ENCODE measurements around the gene TRIM7.

Gene TRIM7

GRCh38 chr5:181173420-181174342 is 31.3 kb downstream of the TRIM7 start:
- peak; percentile 66 to 79 for DNase-seq (ENCODE audit: low read depth in 1 of 2, low spot score in 1 of 2)

DNA sequence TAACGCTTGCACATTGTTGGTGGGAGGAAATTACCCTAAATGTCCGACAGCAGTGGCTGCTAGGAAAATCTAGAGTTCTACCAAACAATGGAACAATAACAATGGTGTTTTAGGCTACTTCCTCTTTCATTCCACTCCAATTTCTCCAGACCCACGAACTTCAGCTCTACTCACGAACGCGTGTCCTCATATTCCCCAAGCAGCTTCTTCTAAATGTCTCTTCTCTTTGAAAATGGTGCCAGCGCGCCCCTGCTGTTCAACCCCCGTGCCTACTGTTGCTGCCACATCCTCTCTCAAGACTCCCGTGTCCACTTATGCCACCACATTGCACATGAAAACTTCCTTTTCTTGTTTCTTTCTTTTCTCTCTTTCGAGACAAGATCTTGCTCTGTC is 32.0 kb downstream of the TRIM7 start:
- no peak for DNase-seq (ENCODE audit: low read depth in 1 of 2, low spot score in 1 of 2)

DNA sequence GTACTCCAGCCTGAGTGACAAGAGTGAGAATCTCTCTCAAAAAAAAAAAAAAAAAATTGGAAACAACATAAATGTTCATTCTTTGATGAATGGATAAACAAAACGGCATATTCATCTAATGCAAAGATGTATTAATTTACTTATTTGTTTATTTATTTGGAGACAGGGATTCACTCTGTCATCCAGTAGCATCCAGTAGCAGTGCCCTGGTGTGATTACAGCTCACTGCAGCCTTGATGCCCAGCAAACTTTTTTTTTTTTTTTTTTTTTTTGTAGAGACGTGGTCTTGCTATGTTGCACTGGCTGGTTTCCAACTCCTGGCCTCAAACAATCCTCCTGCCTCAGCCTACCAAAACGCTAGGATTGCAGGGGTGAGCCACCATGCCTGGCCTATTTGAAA is 33.2 kb downstream of the TRIM7 start:
- no peak for DNase-seq (ENCODE audit: low read depth in 1 of 2, low spot score in 1 of 2)

- DNase-seq (ENCODE audit: low read depth in 1 of 2, low spot score in 1 of 2) = no peak
Observed at GRCh38 chr5:181170996-181171395, 34.0 kb downstream of the TRIM7 start.

DNA sequence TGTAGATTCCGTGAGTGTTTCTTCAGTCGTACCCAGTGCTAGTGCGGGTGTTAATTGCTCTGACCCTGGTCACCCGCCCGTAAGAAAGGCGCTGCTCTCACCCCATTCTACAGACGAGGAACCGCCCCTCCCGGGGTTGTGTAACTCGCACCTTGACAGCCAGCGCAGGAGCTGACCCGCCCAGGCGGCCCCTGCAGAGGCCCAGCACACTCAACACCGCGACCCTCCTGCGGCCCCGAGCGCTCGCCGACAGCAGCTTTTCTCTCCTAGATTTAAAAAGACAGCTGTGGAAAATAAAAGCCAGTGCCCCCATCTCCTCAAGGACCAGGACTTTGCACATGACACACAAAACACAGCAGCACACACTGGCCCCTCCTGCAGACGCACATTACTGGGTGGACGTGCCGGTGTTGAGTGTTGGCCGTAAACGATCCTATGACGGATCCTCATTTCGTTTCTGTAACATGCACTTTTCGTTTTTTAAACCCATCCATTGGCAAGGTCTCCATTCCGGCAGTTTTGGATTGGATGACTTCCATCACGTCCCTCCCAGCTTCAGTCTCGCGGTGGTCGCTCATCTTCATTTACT is 34.7 kb downstream of the TRIM7 start:
- DNase-seq (ENCODE audit: low read depth in 1 of 2, low spot score in 1 of 2) = no peak

DNA sequence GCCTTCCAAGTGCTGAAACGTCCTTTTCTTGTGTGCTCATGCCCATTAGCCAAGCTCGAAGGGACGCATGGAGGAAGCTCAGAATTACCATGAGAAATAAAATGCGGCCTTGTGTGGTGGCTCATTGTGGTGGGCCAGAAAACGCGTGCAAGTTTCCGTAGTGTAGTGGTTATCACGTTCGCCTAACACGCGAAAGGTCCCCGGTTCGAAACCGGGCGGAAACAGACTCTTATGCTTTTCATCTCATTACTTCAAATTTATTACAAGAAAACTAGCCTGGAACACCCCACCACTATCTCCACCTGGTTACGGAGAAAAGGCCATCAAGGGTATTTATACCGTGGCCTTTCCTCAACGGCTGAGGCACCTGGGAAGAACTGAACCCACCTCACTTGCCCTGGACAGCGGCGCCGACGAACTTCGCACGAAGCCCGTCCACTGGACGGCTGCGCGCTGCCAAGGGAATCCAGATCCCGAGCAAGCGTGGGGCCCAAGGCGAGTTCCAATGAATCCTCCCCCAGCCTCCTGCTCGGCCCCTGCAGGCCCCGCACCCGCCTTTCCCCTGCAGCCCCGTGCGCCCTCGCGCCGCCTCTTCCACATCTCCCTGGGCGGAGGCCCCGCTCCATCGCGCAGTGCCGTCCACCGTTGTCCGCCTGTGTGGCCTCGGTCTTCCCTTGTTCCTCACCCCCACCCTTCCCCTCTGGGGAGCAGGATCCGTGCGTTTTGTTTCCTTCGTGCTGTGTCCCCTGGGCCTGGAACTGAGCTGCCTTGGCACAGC is 35.3 kb downstream of the TRIM7 start:
- DNase-seq (ENCODE audit: low read depth in 1 of 2, low spot score in 1 of 2) = peak; percentile 73 to 89

DNA sequence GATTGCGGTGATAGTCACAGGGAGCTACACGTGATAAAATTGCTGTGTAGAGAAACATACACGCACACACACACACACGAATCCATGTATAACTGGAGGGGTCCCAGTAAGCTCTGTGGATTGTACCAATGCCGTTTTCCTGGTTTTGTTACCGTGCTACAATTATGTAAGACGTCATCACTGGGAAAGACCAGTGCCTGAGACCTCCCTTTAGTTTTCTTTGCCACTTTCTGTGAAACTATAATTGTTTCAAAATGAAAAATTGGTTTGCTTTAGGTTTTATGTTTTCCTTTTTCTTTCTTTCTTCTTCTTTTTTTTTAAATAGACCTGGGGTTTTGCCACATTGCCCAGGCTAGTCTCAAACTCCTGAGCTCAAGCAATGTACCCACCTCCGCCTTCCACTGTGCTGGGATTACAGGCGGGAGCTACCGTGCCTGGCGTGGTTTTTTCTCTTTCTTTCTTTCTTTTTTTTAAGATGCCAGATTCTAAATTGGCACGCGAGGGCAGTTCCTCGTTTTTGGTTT is 36.3 kb downstream of the TRIM7 start:
- DNase-seq (ENCODE audit: low read depth in 1 of 2, low spot score in 1 of 2) = no peak

DNA sequence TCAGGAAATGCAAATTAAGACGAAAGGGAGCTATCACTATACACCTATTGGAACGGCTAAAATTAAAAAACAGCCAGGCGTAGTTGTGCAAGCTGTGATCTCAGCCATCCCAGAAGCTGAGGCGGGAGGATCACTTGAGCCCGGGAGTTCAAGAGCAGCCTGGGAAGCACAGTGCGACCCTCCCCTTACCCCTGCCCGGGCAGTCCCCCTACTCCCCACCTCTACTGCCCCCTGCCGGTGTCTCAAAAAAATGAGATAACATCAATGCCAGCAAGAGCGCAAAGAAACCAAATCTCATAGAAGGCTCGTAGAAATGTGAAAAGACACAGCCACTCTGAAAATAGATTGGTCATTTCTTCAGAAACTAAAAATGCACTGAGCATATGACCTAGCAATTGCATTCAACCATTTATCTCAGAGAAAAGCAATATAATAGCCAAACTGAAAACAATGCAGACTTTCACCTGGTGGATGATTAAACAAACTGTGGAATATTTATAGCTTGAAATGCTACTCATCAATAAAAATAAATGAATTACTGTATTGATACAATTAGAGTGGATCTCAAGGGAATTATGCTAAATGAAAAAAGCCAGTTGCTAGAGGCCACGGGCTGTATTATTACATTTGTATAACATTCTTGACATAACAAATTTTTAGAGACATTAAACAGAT is 37.0 kb downstream of the TRIM7 start:
- DNase-seq (ENCODE audit: low read depth in 1 of 2, low spot score in 1 of 2) = no peak

GRCh38 chr5:181166812-181167733 is 37.9 kb downstream of the TRIM7 start:
- DNase-seq (ENCODE audit: low read depth in 1 of 2, low spot score in 1 of 2) = no peak

DNA sequence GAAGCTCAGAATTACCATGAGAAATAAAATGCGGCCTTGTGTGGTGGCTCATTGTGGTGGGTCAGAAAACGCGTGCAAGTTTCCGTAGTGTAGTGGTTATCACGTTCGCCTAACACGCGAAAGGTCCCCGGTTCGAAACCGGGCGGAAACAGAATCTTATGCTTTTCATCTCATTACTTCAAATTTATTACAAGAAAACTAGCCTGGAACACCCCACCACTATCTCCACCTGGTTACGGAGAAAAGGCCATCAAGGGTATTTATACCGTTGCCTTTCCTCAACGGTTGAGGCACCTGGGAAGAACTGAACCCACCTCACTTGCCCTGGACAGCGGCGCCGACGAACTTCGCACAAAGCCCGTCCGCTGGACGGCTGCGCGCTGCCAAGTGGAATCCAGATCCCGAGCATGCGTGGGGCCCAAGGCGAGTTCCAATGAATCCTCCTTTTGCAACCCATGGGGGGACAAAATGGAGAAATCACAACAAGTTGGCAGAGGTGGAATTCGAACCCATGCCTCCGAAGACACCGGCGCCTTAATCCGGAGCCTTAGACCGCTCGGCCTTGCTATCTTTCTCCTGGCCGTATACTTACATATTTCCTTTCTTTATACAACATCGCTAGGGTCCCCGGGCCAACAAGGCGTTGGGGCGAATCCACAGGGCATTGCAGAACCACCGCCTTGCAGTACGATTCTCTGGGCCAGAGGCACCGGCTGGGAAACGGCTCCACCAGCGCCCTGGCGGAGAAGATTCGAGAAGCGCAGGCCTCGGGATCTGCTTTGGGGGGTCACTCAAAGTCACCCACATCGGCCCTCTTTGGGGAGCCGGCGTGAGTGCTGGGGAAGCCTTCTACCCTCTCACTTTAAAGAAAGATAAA is 40.7 kb downstream of the TRIM7 start:
- peak in 1 of 2 donors; percentile 49 for DNase-seq (ENCODE audit: low read depth in 1 of 2, low spot score in 1 of 2)

GRCh38 chr5:181163487-181164075 is 41.4 kb downstream of the TRIM7 start:
- DNase-seq (ENCODE audit: low read depth in 1 of 2, low spot score in 1 of 2) = no peak

- no peak for DNase-seq (ENCODE audit: low read depth in 1 of 2, low spot score in 1 of 2)
Observed at GRCh38 chr5:181161534-181162175, 43.3 kb downstream of the TRIM7 start.

- DNase-seq (ENCODE audit: low read depth in 1 of 2, low spot score in 1 of 2) = peak in 1 of 2 donors; percentile 44
Observed at GRCh38 chr5:181160755-181161533, 44.1 kb downstream of the TRIM7 start.

DNA sequence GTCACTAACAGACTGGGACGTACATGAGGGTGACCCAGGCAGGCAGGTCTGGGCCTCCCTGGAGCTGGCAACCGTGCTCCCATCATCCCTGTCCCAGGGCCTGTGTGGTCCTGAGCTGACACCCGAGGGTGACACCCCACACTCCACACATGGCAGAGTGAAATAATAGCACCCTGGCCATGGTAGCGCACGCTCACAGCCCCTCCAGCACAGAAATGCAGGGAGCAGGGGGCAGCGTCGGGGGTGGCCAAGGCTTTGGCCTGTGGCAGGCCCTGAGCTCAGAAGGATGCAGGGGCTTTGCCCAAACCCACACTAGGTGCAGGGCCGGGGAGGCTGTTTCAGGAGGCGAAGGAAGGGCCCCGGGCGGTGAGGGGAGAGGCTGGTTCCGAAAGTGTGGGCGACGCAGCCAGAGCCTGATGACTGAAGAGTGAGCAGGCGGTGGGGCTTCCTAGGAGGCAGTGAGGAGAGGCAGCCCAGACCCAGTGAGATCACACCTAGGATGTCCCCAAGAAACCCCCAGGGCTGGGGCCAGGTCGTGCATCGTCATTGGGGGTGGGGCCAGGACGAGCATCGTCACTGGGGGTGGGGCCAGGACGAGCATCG is 44.7 kb downstream of the TRIM7 start:
- DNase-seq (ENCODE audit: low read depth in 1 of 2, low spot score in 1 of 2) = peak in 1 of 2 donors; percentile 75

DNA sequence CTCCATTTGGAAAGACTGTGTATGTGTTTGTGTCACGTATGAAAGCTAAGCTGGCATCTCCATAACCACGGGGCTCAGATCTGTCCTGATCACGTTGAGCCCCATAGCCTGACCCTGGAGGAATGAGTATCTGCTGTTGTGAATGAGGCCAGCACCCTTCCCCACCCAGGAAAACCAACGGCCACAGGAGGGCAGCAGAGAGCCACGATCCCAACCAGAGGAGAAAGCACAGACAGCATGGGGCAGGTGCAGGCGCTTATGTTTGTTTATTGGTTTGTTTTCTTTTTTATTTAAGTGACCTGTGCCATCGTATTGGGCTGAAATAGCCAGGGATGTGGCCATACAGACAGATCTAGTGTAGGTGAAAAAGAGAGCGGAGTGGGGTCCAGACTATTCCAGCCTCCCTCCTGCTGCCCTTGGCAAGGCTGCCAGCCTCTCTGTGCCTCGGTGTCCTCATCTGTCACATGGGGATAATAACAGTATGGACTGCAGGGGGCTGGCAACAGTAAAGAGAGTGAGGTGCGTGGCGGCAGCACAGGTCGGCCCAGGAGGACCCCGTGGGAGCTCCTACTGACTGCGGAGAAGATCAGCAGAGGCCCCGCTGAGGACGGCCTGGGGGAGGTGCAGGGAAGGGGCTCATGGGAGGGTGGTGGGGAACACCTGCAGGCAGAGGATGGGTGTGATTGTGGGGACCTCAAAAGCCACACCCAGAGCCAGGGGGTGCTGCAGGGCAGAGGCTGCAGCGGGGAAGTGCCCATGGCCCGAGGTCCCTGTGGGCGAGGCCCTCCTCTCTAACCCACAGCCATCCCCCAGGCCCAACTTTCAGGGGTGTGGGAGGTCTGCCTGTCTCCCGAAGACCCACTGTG is 45.5 kb downstream of the TRIM7 start:
- DNase-seq (ENCODE audit: low read depth in 1 of 2, low spot score in 1 of 2) = peak; percentile 92 to 97

DNA sequence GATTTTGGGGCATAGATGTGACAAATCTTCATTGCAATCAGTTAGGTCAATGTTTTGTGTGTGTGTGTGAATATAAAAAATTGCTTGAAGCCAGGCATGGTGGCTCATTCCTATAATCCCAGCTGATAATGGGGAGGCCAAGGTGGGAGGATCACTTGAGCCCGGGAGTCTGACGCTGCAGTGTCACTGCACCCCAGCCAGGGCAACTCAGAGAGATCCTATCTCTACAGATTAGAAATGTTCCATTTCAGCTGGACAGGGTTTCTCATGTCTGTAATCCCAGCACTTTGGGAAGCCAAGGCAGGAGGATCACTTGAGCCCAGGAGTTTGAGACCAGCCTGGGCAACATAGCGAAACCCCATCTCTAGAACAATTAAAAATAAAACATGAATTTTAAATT is 46.1 kb downstream of the TRIM7 start:
- no peak for DNase-seq (ENCODE audit: low read depth in 1 of 2, low spot score in 1 of 2)

All from activated CD4-positive, alpha-beta T cell treated with anti-CD3 and anti-CD28 coated beads, Interleukin-2, amount 50 U/mL, for 24 hours (primary cell).